ENCODE data around the gene FAM118B. TPM values are rescaled to one million over a fixed set of nuclear protein-coding genes. Genes with fewer than 3 reads are reported as not detected.

FAM118B gene
- total RNA-seq, 1 experiment from 2014 or later, result 40.0 TPM

- Mint-ChIP-seq H3K4me1 (peaks cover 11 to 16% of the 10 kb centered on the region in 2 experiments), H3K27ac (peak overlapping the region in 1 of 3 experiments; percentile 72; a peak in 2 of 7 replicates), H3K4me3 (no peak overlapping the region), H3K36me3 (ENCODE audit: insufficient read depth in 1 of 3, low read depth in 3 of 3) (peaks cover 21 to 46% (median 33%) of the 10 kb centered on the region in 3 experiments), H3K27me3 (ENCODE audit: low read depth) (peaks cover 14% of the 10 kb centered on the region), H3K9me3 (no peaks in the 10 kb centered on the region)
- Histone ChIP-seq H3K56ac (ENCODE audit: insufficient read length, low read depth, low read length) (no peak overlapping the region), H3K4me2 (ENCODE audit: insufficient read depth, insufficient read length, low read length) (no peak overlapping the region), H2BK120ac (ENCODE audit: low read depth, low read length, poor library complexity, severe bottlenecking) (no peak overlapping the region), H3T11ph (ENCODE audit: low read length) (no peak overlapping the region), H3K79me2 (ENCODE audit: insufficient read depth, low read length) (no peaks in the 10 kb centered on the region), H4K5ac (ENCODE audit: insufficient read length, low read depth, low read length) (no peak overlapping the region), H4K20me1 (ENCODE audit: control insufficient read depth, insufficient read depth, insufficient read length) (no peaks in the 10 kb centered on the region), H2BK15ac (ENCODE audit: low read depth, low read length) (no peak overlapping the region), H2AFZ (ENCODE audit: low read length) (no peak overlapping the region), H3K23ac (ENCODE audit: insufficient read length, low read depth, low read length) (no peak overlapping the region), H3K27me3 (ENCODE audit: insufficient read depth, low read length) (peaks cover 2% of the 10 kb centered on the region; the same call in 1 of the 2 replicates), H2BK5ac (ENCODE audit: insufficient read length, low read length) (no peak overlapping the region), H2AK5ac (ENCODE audit: insufficient read length, low read length) (no peak overlapping the region), H3K79me1 (ENCODE audit: insufficient read depth, low read depth, low read length, poor library complexity, severe bottlenecking) (no peaks in the 10 kb centered on the region), H4K8ac (replicated peaks; ENCODE audit: insufficient read length, low read depth, low read length) (no peak overlapping the region), H2BK12ac (ENCODE audit: insufficient read length, low read depth, low read length) (no peak overlapping the region), H2BK20ac (ENCODE audit: low read depth, low read length, poor library complexity, severe bottlenecking) (no peak overlapping the region), H3K9ac (ENCODE audit: extremely low read depth, insufficient read length, low read length) (no peak overlapping the region), H3K23me2 (ENCODE audit: insufficient read length, low read depth, low read length, poor library complexity, severe bottlenecking) (peaks cover 13% of the 10 kb centered on the region), H3K9me3 (ENCODE audit: control insufficient read depth, low read depth, low read length) (no peaks in the 10 kb centered on the region), H3K4ac (ENCODE audit: low read depth, low read length) (no peak overlapping the region), H4K91ac (ENCODE audit: insufficient read length, low read depth, low read length) (no peak overlapping the region), H3K27ac (ENCODE audit: insufficient read length, low read depth, low read length) (no peak overlapping the region), H3K4me1 (ENCODE audit: insufficient read depth, low read length) (peaks cover 4% of the 10 kb centered on the region; the same call in 1 of the 2 replicates), H3K14ac (ENCODE audit: insufficient read depth, low read length) (no peak overlapping the region), H3K18ac (ENCODE audit: insufficient read length, low read depth, low read length) (no peak overlapping the region)
- TF ChIP-seq CTCF (conservative IDR thresholded peaks at IDR 0.05), result no peak
- no peak for DNase-seq
- no CpG with 5 or more reads among the region's 8 CpGs for WGBS (ENCODE audit: extremely low coverage, insufficient read length, low lambda C conversion rate)
Measured at GRCh38 chr11:126279191-126279590, 67.6 kb downstream of the FAM118B start.
